A549 treated with ZK216348 at 1 μM for 4 hours (cell line): ENCODE results near the gene KCNJ10. TPM values are rescaled to one million over a fixed set of nuclear protein-coding genes. Genes with fewer than 3 reads are reported as not detected.

Source experiments
- total RNA-seq: library from RNA; stranded (reverse); fragments of 200-300 nt; extraction: Qiagen RNA extraction; gene quantifications from 5 replicates; pipeline ENCODE4 v1.2.3, GENCODE V29; 2022; ENCODE audit warnings: low read depth

Gene KCNJ10
- total RNA-seq = not detected in 5 replicates

DNA sequence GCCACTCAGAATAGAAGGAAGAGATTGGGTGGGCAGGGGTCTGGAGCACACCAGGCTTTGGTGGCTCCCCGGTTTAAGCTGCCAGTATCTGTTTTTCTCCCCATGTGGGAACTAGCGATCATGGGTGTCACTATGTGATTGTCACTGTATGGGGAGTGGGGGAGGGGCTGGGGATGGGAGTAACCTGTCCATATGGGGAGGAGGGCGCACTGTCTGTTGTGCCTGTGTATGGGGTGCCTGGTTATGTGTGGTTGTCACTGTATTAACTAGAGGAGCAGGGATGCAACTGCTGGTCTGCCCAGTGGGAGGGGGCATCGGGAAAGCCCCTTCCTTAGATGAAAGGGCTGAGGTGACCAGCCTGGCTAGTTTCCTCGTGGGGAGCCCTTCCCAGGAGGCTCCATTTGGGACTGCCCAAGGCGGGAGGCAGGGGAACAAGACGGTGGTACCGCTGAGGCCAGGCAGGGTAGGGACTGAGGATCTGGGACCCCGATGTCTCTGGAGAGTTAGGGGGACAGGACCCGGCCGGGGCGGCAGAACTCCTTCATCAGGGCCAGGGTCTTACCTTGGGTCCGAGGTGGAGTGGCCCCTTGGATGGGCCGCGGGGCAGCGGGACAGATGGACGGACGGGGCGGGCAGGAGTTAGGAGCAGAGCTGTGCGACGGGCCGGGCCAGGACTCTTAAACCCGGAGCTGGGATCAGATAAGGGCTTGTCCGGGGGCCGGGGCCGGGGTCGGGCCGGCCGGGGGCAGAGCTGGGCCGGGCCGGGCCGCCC is at the start of gene KCNJ10:
KCNJ10 (minus strand) TSS at position 701 of the 772 bp plus-strand sequence. CDS start 27,628 bp downstream, outside the sequence.

GRCh38 chr1:160115545-160116282 is 45.8 kb upstream of the KCNJ10 start, which contains the start of gene ATP1A2:
Gene ATP1A2, plus strand, starts transcription at chr1:160115759. Its CDS starts 103 bp downstream, at chr1:160115862.

GRCh38 chr1:160097911-160098851 is 28.2 kb upstream of the KCNJ10 start, which contains the start of gene IGSF8:
Gene IGSF8, minus strand, starts transcription at chr1:160098619. Its CDS starts 147 bp downstream, at chr1:160098472.

DNA sequence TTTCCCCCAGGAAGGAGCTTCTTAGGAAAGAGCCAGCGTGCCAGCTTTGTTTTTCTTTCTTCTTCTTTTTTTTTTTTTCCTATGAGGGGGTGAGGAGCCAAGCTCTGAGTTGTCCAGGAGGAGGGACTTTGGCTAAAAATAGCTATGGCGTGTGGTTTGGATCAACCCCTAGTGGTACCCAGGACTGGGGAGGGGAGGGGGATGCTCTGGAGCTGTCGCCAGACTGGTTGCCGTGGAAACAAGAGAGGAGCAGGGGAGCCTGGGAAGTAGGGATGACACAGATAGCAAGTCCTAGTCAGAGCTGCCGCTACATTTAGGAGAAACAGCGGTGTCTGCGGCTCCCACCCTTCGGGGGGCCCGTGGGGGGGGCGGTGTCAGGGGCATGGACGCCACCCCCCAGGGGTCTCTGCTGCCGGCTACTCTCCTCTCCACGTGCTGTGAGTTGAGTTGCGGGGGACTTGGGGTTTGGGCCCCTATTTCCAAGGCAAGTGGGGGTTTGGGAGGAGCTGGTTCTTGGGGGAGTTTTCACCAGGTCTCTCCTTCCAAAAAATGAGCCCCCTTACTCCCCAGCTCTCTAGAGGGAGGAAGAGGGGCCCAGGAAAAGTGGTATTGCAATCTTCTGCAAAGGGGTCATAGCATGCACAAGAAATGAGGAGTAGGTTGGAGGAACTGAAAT is 11.4 kb upstream of the KCNJ10 start, which contains the start of gene KCNJ9:
KCNJ9 (plus strand) TSS at position 278 of the 676 bp plus-strand sequence. CDS start 2,493 bp downstream, outside the sequence.

DNA sequence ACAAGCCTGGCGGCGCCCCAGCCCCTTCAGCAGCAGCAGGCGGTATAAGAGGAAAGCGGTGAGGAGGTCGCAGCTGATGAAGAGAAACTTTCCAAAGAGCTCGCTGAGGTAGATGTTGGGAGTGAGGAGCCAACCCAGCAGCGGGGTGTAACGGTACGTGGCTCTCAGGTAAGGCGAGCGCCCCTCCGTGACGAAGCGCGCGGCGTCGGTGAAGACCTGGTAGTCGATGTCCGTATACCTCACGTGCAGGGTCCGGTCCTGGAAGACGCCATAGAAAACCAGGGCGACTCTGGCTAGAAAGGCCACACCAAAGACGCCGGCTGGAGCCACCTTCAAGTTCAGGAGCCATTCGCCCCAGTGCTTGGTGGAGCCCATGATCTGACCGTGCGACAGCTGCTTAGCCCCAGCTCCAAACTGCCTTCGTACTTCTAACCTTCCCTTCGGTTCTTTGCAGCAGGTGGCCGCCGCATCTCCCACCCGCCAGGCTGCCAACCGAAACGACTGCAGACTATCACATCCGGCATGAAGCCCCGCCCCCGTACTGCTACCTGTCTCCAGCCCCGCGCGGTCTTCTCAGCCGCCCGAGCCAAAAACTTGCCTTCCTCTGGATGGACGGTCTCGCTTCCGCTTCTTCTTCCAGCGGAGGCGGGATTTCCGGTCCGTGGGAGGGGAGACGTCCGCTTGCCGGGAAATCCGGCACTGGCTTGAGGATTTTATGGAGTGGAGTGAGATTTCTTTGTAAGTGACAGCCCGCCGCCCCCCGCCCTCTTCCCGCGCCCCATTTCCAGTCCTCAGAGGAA is 38.4 kb downstream of the KCNJ10 start, which contains the start of gene PIGM:
PIGM (minus strand) TSS at position 626 of the 800 bp plus-strand sequence; CDS start at position 375, 251 bp downstream.

DNA sequence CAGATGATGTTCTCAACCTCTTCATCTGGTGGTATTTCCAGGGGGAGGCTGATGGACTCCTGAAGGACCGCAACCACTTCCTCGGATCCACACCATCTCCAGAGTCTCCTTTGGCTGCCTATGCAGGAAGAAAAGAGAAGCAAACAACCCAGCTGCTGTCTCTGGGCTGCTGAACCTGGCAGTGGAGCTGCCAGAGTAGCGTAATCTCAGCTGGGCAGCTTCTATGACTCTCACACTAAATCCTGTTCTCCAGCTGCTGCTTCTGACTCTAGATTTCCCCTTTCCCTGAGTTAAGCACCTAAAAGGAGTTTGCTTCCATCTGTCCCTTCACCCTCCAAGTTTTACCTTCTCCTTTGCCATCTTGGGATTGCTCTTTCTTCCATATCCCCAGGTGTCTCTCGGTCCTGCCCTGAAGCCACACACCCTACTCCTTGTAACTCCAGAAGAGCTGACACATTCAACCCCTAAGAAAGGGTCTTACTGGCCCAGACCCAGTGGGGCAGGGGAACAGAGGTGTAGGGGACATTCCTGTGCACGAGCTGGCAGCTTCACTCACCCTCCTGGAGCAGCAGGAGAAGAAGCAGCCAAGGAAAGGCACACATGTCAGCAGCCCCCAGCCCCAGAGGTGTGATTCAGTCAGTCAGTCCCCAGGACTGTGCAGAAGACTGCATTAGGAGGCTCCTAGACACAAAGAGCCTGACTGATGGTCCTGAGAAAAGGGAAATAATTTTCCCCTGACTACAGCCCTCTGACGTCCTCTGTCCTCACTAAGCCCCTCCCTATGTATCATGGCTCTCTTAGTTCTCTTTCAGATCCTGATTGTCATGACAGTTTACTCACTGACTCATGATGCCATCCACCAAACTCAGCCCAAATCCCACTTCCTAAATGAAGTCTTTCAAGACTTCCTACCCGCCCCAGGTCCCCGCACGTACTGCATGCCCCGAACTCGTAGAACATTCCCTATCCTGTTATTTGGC is 116.1 kb downstream of the KCNJ10 start, which contains the start of gene SLAMF9:
SLAMF9 (minus strand) TSS at position 702 of the 980 bp plus-strand sequence; CDS start at position 602, 100 bp downstream.

Other genes with a start within 250 kb of the KCNJ10 start
- 0.11 to 0.12 TPM in 2 of 5 replicates, not detected in the others for gene SLAMF8, start 243.3 kb downstream of the KCNJ10 start, total RNA-seq
- not detected in 5 replicates for gene VSIG8, start 207.5 kb downstream of the KCNJ10 start, total RNA-seq
- 0.32 to 1.1 TPM (median 0.62 TPM) in 5 replicates for gene CFAP45, start 170.0 kb downstream of the KCNJ10 start, total RNA-seq
- 993 to 1,093 TPM (median 1,041 TPM) in 5 replicates for gene TAGLN2, start 144.7 kb downstream of the KCNJ10 start, total RNA-seq
- gene IGSF9, start 124.5 kb downstream of the KCNJ10 start, total RNA-seq = 0.12 to 0.33 TPM (median 0.29 TPM) in 5 replicates
- 0.19 to 0.75 TPM (median 0.39 TPM) in 4 of 5 replicates, not detected in the other for gene SLAMF9, start 115.9 kb downstream of the KCNJ10 start, total RNA-seq
- 3.0 to 5.1 TPM (median 4.9 TPM) in 5 replicates for gene PIGM, start 38.2 kb downstream of the KCNJ10 start, total RNA-seq
- gene KCNJ9, start 11.4 kb upstream of the KCNJ10 start, total RNA-seq = not detected in 5 replicates
- 3.7 to 10.6 TPM (median 9.2 TPM) in 5 replicates for gene IGSF8, start 28.5 kb upstream of the KCNJ10 start, total RNA-seq
- 0.12 to 0.14 TPM (median 0.13 TPM) in 3 of 5 replicates, not detected in the others for gene ATP1A2, start 45.6 kb upstream of the KCNJ10 start, total RNA-seq
- not detected in 5 replicates for gene ATP1A4, start 81.4 kb upstream of the KCNJ10 start, total RNA-seq
- not detected in 5 replicates for gene CASQ1, start 120.4 kb upstream of the KCNJ10 start, total RNA-seq
- 180 to 206 TPM (median 191 TPM) in 5 replicates for gene PEA15, start 135.2 kb upstream of the KCNJ10 start, total RNA-seq
- 42.4 to 57.7 TPM (median 47.0 TPM) in 5 replicates for gene DCAF8, start 192.4 kb upstream of the KCNJ10 start, total RNA-seq
- 16.9 to 27.0 TPM (median 25.1 TPM) in 5 replicates for gene PEX19, start 215.0 kb upstream of the KCNJ10 start, total RNA-seq